Measurements from ENCODE around the gene IL1F10. TPM values are rescaled to one million over a fixed set of nuclear protein-coding genes. Genes with fewer than 3 reads are reported as not detected.

Gene IL1F10
- total RNA-seq, 1 experiment from 2014 or later = not detected

- Histone ChIP-seq H3K4me3 (ENCODE audit: low read depth, low read length, poor library complexity, severe bottlenecking) (no peak overlapping the region), H3K27ac (ENCODE audit: low read depth, low read length, poor library complexity, severe bottlenecking) (no peak overlapping the region), H3K27me3 (replicated peaks; ENCODE audit: insufficient read depth, low read depth, low read length, poor library complexity) (peaks cover 15% of the 10 kb centered on the region), H3K4me1 (ENCODE audit: insufficient read depth, low read length, poor library complexity, severe bottlenecking) (no peaks in the 10 kb centered on the region), H3K9me3 (ENCODE audit: low read depth, low read length, poor library complexity, severe bottlenecking) (no peaks in the 10 kb centered on the region), H3K36me3 (ENCODE audit: insufficient read depth, low read length, poor library complexity, severe bottlenecking) (no peaks in the 10 kb centered on the region)
- POLR2A ChIA-PET (ENCODE audit: low non-redundant PET) = no interaction called here
- CTCF ChIA-PET = no interaction called here
- no TSS peak for BruUV-seq (replicated peaks)
- TF ChIP-seq, protein P1, sequence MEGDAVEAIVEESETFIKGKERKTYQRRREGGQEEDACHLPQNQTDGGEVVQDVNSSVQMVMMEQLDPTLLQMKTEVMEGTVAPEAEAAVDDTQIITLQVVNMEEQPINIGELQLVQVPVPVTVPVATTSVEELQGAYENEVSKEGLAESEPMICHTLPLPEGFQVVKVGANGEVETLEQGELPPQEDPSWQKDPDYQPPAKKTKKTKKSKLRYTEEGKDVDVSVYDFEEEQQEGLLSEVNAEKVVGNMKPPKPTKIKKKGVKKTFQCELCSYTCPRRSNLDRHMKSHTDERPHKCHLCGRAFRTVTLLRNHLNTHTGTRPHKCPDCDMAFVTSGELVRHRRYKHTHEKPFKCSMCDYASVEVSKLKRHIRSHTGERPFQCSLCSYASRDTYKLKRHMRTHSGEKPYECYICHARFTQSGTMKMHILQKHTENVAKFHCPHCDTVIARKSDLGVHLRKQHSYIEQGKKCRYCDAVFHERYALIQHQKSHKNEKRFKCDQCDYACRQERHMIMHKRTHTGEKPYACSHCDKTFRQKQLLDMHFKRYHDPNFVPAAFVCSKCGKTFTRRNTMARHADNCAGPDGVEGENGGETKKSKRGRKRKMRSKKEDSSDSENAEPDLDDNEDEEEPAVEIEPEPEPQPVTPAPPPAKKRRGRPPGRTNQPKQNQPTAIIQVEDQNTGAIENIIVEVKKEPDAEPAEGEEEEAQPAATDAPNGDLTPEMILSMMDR (conservative IDR thresholded peaks at IDR 0.05; ENCODE audit: low read depth, low read length) = no peak
- no peak for TF ChIP-seq EZH2 (IDR thresholded peaks at IDR 0.05; ENCODE audit: borderline replicate concordance, low read depth, low read length, poor library complexity, severe bottlenecking)
- intact Hi-C loops (cut with micrococcal nuclease; ENCODE audit: unreplicated experiment) = no loop called here
- no peak for DNase-seq (ENCODE audit: low spot score)
These were observed 54.6 kb downstream of the IL1F10 start for GRCh38 chr2:113122364-113122763.

DNA sequence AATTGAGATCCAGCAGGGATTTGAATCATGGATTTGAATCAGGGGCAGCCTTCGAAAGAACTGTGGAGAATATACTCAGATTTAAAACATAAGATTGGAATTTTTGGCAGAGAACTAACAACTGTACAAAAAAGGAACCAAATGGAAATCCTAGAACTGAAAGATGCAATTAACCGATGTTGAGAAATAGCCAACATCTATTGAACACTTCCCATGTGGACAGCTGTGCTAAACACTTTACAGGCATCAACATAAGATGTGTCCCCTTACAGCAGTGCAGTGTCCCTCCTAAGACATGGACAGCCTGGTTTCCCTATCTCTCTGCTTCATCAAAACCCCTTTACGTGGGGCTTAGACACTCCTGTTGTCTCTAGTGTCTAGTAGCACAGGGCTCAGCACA lies 56.0 kb downstream of the IL1F10 start:
- no TSS peak for BruUV-seq (replicated peaks)
- intact Hi-C loops (cut with micrococcal nuclease; ENCODE audit: unreplicated experiment) = no loop called here
- no peak overlapping the region for H3K27ac ChIP-seq (ENCODE audit: low read depth, low read length, poor library complexity, severe bottlenecking)
- ChIA-PET CTCF (no interaction called here), POLR2A (ENCODE audit: low non-redundant PET) (interaction anchor here (0.7 kb wide), 1 partner anchor 53 kb away, joined by 3 read pairs; no protein-coding TSS in a partner anchor)
- TF ChIP-seq, protein P1 (conservative IDR thresholded peaks at IDR 0.05; ENCODE audit: low read depth, low read length) = no peak
- no peak for TF ChIP-seq EZH2 (IDR thresholded peaks at IDR 0.05; ENCODE audit: borderline replicate concordance, low read depth, low read length, poor library complexity, severe bottlenecking)
- no peak for DNase-seq (ENCODE audit: low spot score)
- H3K4me3 ChIP-seq (ENCODE audit: low read depth, low read length, poor library complexity, severe bottlenecking) = no peak overlapping the region
- H3K9me3 ChIP-seq (ENCODE audit: low read depth, low read length, poor library complexity, severe bottlenecking) = no peaks in the 10 kb centered on the region
- no peaks in the 10 kb centered on the region for H3K4me1 ChIP-seq (ENCODE audit: insufficient read depth, low read length, poor library complexity, severe bottlenecking)
- H3K36me3 ChIP-seq (ENCODE audit: insufficient read depth, low read length, poor library complexity, severe bottlenecking) = no peaks in the 10 kb centered on the region
- peaks cover 15% of the 10 kb centered on the region for H3K27me3 ChIP-seq (replicated peaks; ENCODE audit: insufficient read depth, low read depth, low read length, poor library complexity)

- CTCF ChIA-PET = no interaction called here
- POLR2A ChIA-PET (ENCODE audit: low non-redundant PET) = no interaction called here
- H3K27ac ChIP-seq (ENCODE audit: low read depth, low read length, poor library complexity, severe bottlenecking) = no peak overlapping the region
- intact Hi-C loops (cut with micrococcal nuclease; ENCODE audit: unreplicated experiment) = no loop called here
- DNase-seq (ENCODE audit: low spot score) = no peak
- no peaks in the 10 kb centered on the region for H3K9me3 ChIP-seq (ENCODE audit: low read depth, low read length, poor library complexity, severe bottlenecking)
- TF ChIP-seq, protein P1 (conservative IDR thresholded peaks at IDR 0.05; ENCODE audit: low read depth, low read length) = no peak
- no peak for TF ChIP-seq EZH2 (IDR thresholded peaks at IDR 0.05; ENCODE audit: borderline replicate concordance, low read depth, low read length, poor library complexity, severe bottlenecking)
- H3K27me3 ChIP-seq (replicated peaks; ENCODE audit: insufficient read depth, low read depth, low read length, poor library complexity) = peaks cover 15% of the 10 kb centered on the region
- no TSS peak for BruUV-seq (replicated peaks)
- no peak overlapping the region for H3K4me3 ChIP-seq (ENCODE audit: low read depth, low read length, poor library complexity, severe bottlenecking)
- H3K36me3 ChIP-seq (ENCODE audit: insufficient read depth, low read length, poor library complexity, severe bottlenecking) = no peaks in the 10 kb centered on the region
- H3K4me1 ChIP-seq (ENCODE audit: insufficient read depth, low read length, poor library complexity, severe bottlenecking) = no peaks in the 10 kb centered on the region
These were observed 56.6 kb downstream of the IL1F10 start for GRCh38 chr2:113124181-113124961.

Other genes with a start within 250 kb of the IL1F10 start
- gene IL1B, start 231.2 kb upstream of the IL1F10 start, total RNA-seq (2021) = 1.3 and 2.1 TPM in 2 replicates
- not detected in 2 replicates for gene IL37, start 156.8 kb upstream of the IL1F10 start, total RNA-seq (2021)
- not detected in 2 replicates for gene IL36G, start 90.0 kb upstream of the IL1F10 start, total RNA-seq (2021)
- gene IL36A, start 62.5 kb upstream of the IL1F10 start, total RNA-seq (2021) = not detected in 2 replicates
- not detected in 2 replicates for gene IL36B, start 15.1 kb upstream of the IL1F10 start, total RNA-seq (2021)
- gene IL36RN, start 8.8 kb upstream of the IL1F10 start, total RNA-seq (2021) = not detected in 2 replicates
- gene IL1RN, start 59.6 kb downstream of the IL1F10 start, total RNA-seq (2021) = not detected in 2 replicates
- 0.60 and 1.8 TPM in 2 replicates for gene PSD4, start 106.0 kb downstream of the IL1F10 start, total RNA-seq (2021)
- gene PAX8, start 211.0 kb downstream of the IL1F10 start, total RNA-seq (2021) = 3.1 and 3.2 TPM in 2 replicates

All from A673 (cell line).